NCI-H187 treated with DMSO at 0.1 percent for 48 hours (cell line): ENCODE measurements around the gene MYL1.

ENCODE experiments used
- DNase-seq: peaks from one replicate; lab custom pipeline; 2025; lab: John Stamatoyannopoulos, UW

MYL1 gene

GRCh38 chr2:210267698-210268097, 47.3 kb downstream of the MYL1 start:
- DNase-seq, result no peak

- no peak for DNase-seq
Observed at GRCh38 chr2:210264282-210264681, 50.7 kb downstream of the MYL1 start.

GRCh38 chr2:210263841-210264240, 51.1 kb downstream of the MYL1 start:
- no peak for DNase-seq

- DNase-seq, result no peak
Observed at GRCh38 chr2:210262036-210262435, 52.9 kb downstream of the MYL1 start.

GRCh38 chr2:210259687-210260086, 55.3 kb downstream of the MYL1 start:
- no peak for DNase-seq

- no peak for DNase-seq
Observed at GRCh38 chr2:210252699-210253606, 62.0 kb downstream of the MYL1 start.

GRCh38 chr2:210250622-210251021, 64.4 kb downstream of the MYL1 start:
- no peak for DNase-seq
